ENCODE data around the gene ASB7. TPM values are rescaled to one million over a fixed set of nuclear protein-coding genes. Genes with fewer than 3 reads are reported as not detected.

Gene ASB7
- polyA plus RNA-seq, 3 donors = 5.3 to 9.8 (median 7.6) TPM

DNA sequence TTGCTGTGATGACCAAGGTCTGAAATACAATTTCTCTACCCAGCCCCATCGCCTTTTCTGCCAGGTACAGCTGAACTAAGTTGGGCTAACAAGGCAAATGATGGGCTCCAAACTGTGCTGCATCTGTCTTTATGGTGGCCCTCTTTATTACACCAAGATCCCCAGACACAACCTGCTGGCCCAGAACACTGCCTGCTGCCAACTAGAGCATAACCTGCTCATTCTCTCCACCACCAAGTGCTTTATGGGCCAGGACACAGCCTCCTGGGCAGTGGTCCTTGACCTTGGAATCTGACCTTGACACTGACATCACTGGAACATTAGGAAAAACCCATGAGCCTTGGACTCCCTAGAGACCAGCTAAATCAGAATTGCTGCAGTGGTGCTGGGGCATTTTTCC is 3.7 kb upstream of the ASB7 start:
- H2AFZ ChIP-seq (ENCODE audit: insufficient read depth, low read depth, low read length, poor library complexity, severe bottlenecking) = no peak overlapping the region
- no peak overlapping the region for H3K9ac ChIP-seq (ENCODE audit: insufficient read depth, low read length, poor library complexity, severe bottlenecking)
- no peak for TF ChIP-seq CTCF (IDR thresholded peaks at IDR 0.05)
- no peaks in the 10 kb centered on the region for H3K9me3 Mint-ChIP-seq
- H3K4me2 ChIP-seq (replicated peaks; ENCODE audit: extremely low read depth, low read length, poor library complexity, severe bottlenecking) = no peak overlapping the region
- peaks cover 7 to 16% of the 10 kb centered on the region in 2 donors for H3K36me3 Mint-ChIP-seq
- H3K4me3 ChIP-seq (replicated peaks in 1 of 3; ENCODE audit: low read depth in 2 of 3, low read length in 3 of 3) = no peak overlapping the region
- H3K27ac ChIP-seq (ENCODE audit: low read depth in 1 of 2, low read length in 2 of 2) = no peak overlapping the region
- no peak for DNase-seq
- H4K20me1 ChIP-seq (ENCODE audit: insufficient read depth, low read length) = peaks cover 31% of the 10 kb centered on the region
- H3K27me3 Mint-ChIP-seq (ENCODE audit: low read depth in 3 of 3) = peaks cover 0 to 1% (median 0%) of the 10 kb centered on the region in 3 donors
- intact Hi-C loops (cut with micrococcal nuclease) = no loop called here
- H3K27me3 ChIP-seq (ENCODE audit: control insufficient read depth in 2 of 2, insufficient read depth in 2 of 2, low read length in 2 of 2) = no peaks in the 10 kb centered on the region
- peak overlapping the region in 1 of 7 donors; percentile 60 for H3K27ac Mint-ChIP-seq
- H3K79me2 ChIP-seq (ENCODE audit: insufficient read depth, low read length) = peaks cover 93% of the 10 kb centered on the region
- peaks cover 24 to 31% of the 10 kb centered on the region in 2 donors for H3K4me1 ChIP-seq (ENCODE audit: control insufficient read depth in 1 of 2, insufficient read depth in 2 of 2, low read length in 2 of 2)
- H3K4me3 Mint-ChIP-seq = no peak overlapping the region
- H3K9me3 ChIP-seq (replicated peaks in 1 of 2; ENCODE audit: control insufficient read depth in 1 of 2, insufficient read depth in 1 of 2, low read length in 2 of 2) = no peaks in the 10 kb centered on the region
- peaks cover 0 to 5% of the 10 kb centered on the region in 2 donors for H3K36me3 ChIP-seq (replicated peaks in 1 of 2; ENCODE audit: control insufficient read depth in 1 of 2, insufficient read depth in 2 of 2, low read length in 2 of 2)
- H3K4me1 Mint-ChIP-seq = peaks cover 24% of the 10 kb centered on the region
- 91% methylated on average over 1 of the region's 1 CpG for WGBS (ENCODE audit: insufficient coverage)

GRCh38 chr15:100601163-100601562 is 1.2 kb upstream of the ASB7 start:
- Mint-ChIP-seq H3K4me1 (peaks cover 32% of the 10 kb centered on the region), H3K9me3 (no peaks in the 10 kb centered on the region)
- WGBS (ENCODE audit: insufficient coverage) = 0% methylated on average over 4 of the region's 10 CpGs

More at GRCh38 chr15:100601163-100601562, 1.2 kb upstream of the ASB7 start:
- Histone ChIP-seq H3K4me2 (replicated peaks; ENCODE audit: extremely low read depth, low read length, poor library complexity, severe bottlenecking) (peak overlapping the region; percentile 98), H3K27me3 (ENCODE audit: control insufficient read depth in 2 of 2, insufficient read depth in 2 of 2, low read length in 2 of 2) (no peaks in the 10 kb centered on the region), H3K36me3 (replicated peaks in 1 of 2; ENCODE audit: control insufficient read depth in 1 of 2, insufficient read depth in 2 of 2, low read length in 2 of 2) (peaks cover 8 to 20% of the 10 kb centered on the region in 2 donors), H3K4me1 (ENCODE audit: control insufficient read depth in 1 of 2, insufficient read depth in 2 of 2, low read length in 2 of 2) (peaks cover 24 to 44% of the 10 kb centered on the region in 2 donors), H3K27ac (ENCODE audit: low read depth in 1 of 2, low read length in 2 of 2) (peak overlapping the region in 1 of 2 donors; percentile 86), H3K79me2 (ENCODE audit: insufficient read depth, low read length) (peaks cover 93% of the 10 kb centered on the region), H2AFZ (ENCODE audit: insufficient read depth, low read depth, low read length, poor library complexity, severe bottlenecking) (peak overlapping the region; percentile 99), H3K9ac (ENCODE audit: insufficient read depth, low read length, poor library complexity, severe bottlenecking) (peak overlapping the region; percentile 79), H3K4me3 (replicated peaks in 1 of 3; ENCODE audit: low read depth in 2 of 3, low read length in 3 of 3) (peak overlapping the region; percentile 65 to 97 (median 89)), H4K20me1 (ENCODE audit: insufficient read depth, low read length) (peaks cover 21% of the 10 kb centered on the region), H3K9me3 (replicated peaks in 1 of 2; ENCODE audit: control insufficient read depth in 1 of 2, insufficient read depth in 1 of 2, low read length in 2 of 2) (no peaks in the 10 kb centered on the region)
- Mint-ChIP-seq H3K27ac (no peak overlapping the region), H3K36me3 (peaks cover 22 to 27% of the 10 kb centered on the region in 2 donors), H3K27me3 (ENCODE audit: low read depth in 3 of 3) (peaks cover 0 to 1% (median 0%) of the 10 kb centered on the region in 3 donors), H3K4me3 (no peak overlapping the region)
- no peak for TF ChIP-seq CTCF (IDR thresholded peaks at IDR 0.05)
- DNase-seq = peak in 1 of 3 donors; percentile 25
- intact Hi-C loops (cut with micrococcal nuclease) = loop anchor here (5.0 to 10.0 kb wide), 4 partner anchors 254 to 1124 kb away; partner anchors contain the start of genes SELENOS (in 1 of the 2), TARS3 (in 1 of the 2) and TM2D3 (in 1 of the 2)

Data from CD14-positive monocyte (primary cell).